Gastrocnemius medialis (tissue), 4 donors: ENCODE results near the gene HIBCH. TPM values are rescaled to one million over a fixed set of nuclear protein-coding genes. Genes with fewer than 3 reads are reported as not detected.
"Not testable (repeated sequence)": the region's sequence is repeated elsewhere in the genome, so short reads cannot be mapped to it uniquely, and the experiment has no call there.

Source experiments
- ATAC-seq, 2 donors: fragments of 150-250 bp; one replicate each; pipeline ENCODE4 v1.9.1; 2016
- DNase-seq, 2 donors: peaks; one replicate each; pipeline ENCODE4 v3.0.0-alpha.2; 2019
- H3K27ac ChIP-seq, 4 donors: fragments of 200-600 bp; sonication (generic); 1 replicate in 1 of 4; 2 replicates in 3 of 4; pipeline ENCODE4 v1.5.1; 2016 to 2018; ENCODE audit warnings: mild to moderate bottlenecking in 2 of 4, moderate library complexity in 1 of 4
- H3K27me3 ChIP-seq, 3 donors: fragments of 200-600 bp; sonication (generic) in 2 of 3; 1 replicate in 1 of 3; 2 replicates in 2 of 3; pipeline versions ENCODE4 v1.5.1 to v1.6.0; 2016 to 2019; ENCODE audit warnings: mild to moderate bottlenecking in 1 of 3, moderate library complexity in 1 of 3
- H3K36me3 ChIP-seq, 2 donors: fragments of 200-600 bp; sonication (generic) in 1 of 2; one replicate each; pipeline ENCODE4 v1.5.1; 2017 to 2018
- H3K4me1 ChIP-seq, 2 donors: fragments of 200-600 bp; sonication (generic) in 1 of 2; one replicate each; pipeline ENCODE4 v1.5.1; 2016 to 2017; ENCODE audit warnings: mild to moderate bottlenecking in 2 of 2
- H3K4me3 ChIP-seq, 4 donors: fragments of 200-600 bp; sonication (generic) in 3 of 4; 1 replicate in 1 of 4; 2 replicates in 3 of 4; pipeline ENCODE4 v1.5.1; 2016 to 2019; ENCODE audit warnings: mild to moderate bottlenecking in 2 of 4
- H3K9me3 ChIP-seq, 3 donors: fragments of 200-600 bp; sonication (generic) in 2 of 3; 1 replicate in 1 of 3; 2 replicates in 2 of 3; pipeline ENCODE4 v1.5.1; 2016 to 2019
- CTCF ChIP-seq, 5 experiments: fragments of 450-650 bp in 3 of 5; fragments of 200-600 bp in 2 of 5; sonication (generic) in 2 of 5; IDR thresholded peaks in 4 of 5; conservative IDR thresholded peaks in 1 of 5; 1 replicate in 4 of 5; 2 replicates in 1 of 5; pipeline ENCODE4 v1.5.1; 2016 to 2019; ENCODE audit warnings: antibody characterized with exemption in 5 of 5, mild to moderate bottlenecking in 3 of 5, moderate library complexity in 3 of 5
- POLR2A ChIP-seq, 2 donors: fragments of 450-650 bp; IDR thresholded peaks; one replicate each; pipeline ENCODE4 v1.6.1; 2017; ENCODE audit warnings: antibody characterized with exemption in 2 of 2, mild to moderate bottlenecking in 2 of 2, moderate library complexity in 2 of 2
- in situ Hi-C, 4 donors: fragments of 200-750 bp; cut with MboI; loops; one replicate each; pipeline versions ENCODE4 v1.15.0 to v1.8.0; 2017; ENCODE audit warnings: low sequenced_read_pairs in 4 of 4
- intact Hi-C: fragments of 100-400 bp; cut with DNase I; formaldehyde crosslinking; loops from one replicate; pipeline ENCODE4 v1.15.1; 2023; ENCODE audit warnings: low total_unique reads
- total RNA-seq, 4 donors: library from RNA; depleted of rRNA; stranded (reverse); fragments of >200 nt; gene quantifications; one replicate each; pipeline versions ENCODE4 v1.1.0 to v1.2.3, GENCODE V29; 2016

HIBCH gene
- total RNA-seq, 4 donors from 2014 or later = 3.7 to 20.1 (median 10.6) TPM

GRCh38 chr2:190318931-190319554 lies 583 bp downstream of the HIBCH start:
- ATAC-seq (peak; percentile 29 to 32), DNase-seq (no peak)
- in situ Hi-C loops (no loop called here), intact Hi-C loops (loop anchor here (2.0 to 10.0 kb wide), 5 partner anchors 24 to 534 kb away; partner anchors contain the start of genes INPP1, ORMDL1 and PMS1)
- H3K27me3 ChIP-seq = no peaks in the 10 kb centered on the region
- H3K4me3 ChIP-seq = peak overlapping the region; percentile 62 to 81 (median 70)
- no peaks in the 10 kb centered on the region for H3K36me3 ChIP-seq
- no peak for TF ChIP-seq POLR2A (IDR thresholded peaks at IDR 0.05)
- TF ChIP-seq CTCF (IDR thresholded peaks at IDR 0.05 in 4 of 5, conservative IDR thresholded peaks at IDR 0.05 in 1 of 5) = no peak
- H3K4me1 ChIP-seq = peaks cover 14 to 19% of the 10 kb centered on the region in 2 donors
- peak overlapping the region; percentile 83 to 91 (median 89) for H3K27ac ChIP-seq
- no peaks in the 10 kb centered on the region for H3K9me3 ChIP-seq

GRCh38 chr2:190318514-190318913 lies 1.1 kb downstream of the HIBCH start:
- Histone ChIP-seq H3K36me3 (no peaks in the 10 kb centered on the region), H3K4me3 (peak overlapping the region; percentile 62 to 81 (median 70)), H3K9me3 (no peaks in the 10 kb centered on the region), H3K27ac (peak overlapping the region; percentile 83 to 91 (median 89)), H3K27me3 (no peaks in the 10 kb centered on the region), H3K4me1 (peaks cover 14 to 19% of the 10 kb centered on the region in 2 donors)
- DNase-seq (no peak), ATAC-seq (no peak)
- in situ Hi-C loops (no loop called here), intact Hi-C loops (loop anchor here (2.0 to 10.0 kb wide), 5 partner anchors 24 to 534 kb away; partner anchors contain the start of genes INPP1, ORMDL1 and PMS1)
- TF ChIP-seq POLR2A (IDR thresholded peaks at IDR 0.05) (no peak), CTCF (IDR thresholded peaks at IDR 0.05 in 4 of 5, conservative IDR thresholded peaks at IDR 0.05 in 1 of 5) (no peak)

- ATAC-seq (no peak), DNase-seq (no peak)
- peaks cover 18 to 30% of the 10 kb centered on the region in 2 donors for H3K4me1 ChIP-seq
- TF ChIP-seq CTCF (IDR thresholded peaks at IDR 0.05 in 4 of 5, conservative IDR thresholded peaks at IDR 0.05 in 1 of 5) (no peak), POLR2A (IDR thresholded peaks at IDR 0.05) (no peak)
- no peak overlapping the region for H3K4me3 ChIP-seq
- H3K36me3 ChIP-seq = peaks cover 0 to 7% of the 10 kb centered on the region in 2 donors
- intact Hi-C loops = loop anchor here (5.0 to 10.0 kb wide), 3 partner anchors 133 to 530 kb away; partner anchors contain the start of genes ORMDL1 and PMS1
- in situ Hi-C loops = no loop called here
- no peaks in the 10 kb centered on the region for H3K9me3 ChIP-seq
- H3K27me3 ChIP-seq = no peaks in the 10 kb centered on the region
- no peak overlapping the region for H3K27ac ChIP-seq
Measured at GRCh38 chr2:190315273-190315672, 4.4 kb downstream of the HIBCH start.

GRCh38 chr2:190313880-190314279 lies 5.7 kb downstream of the HIBCH start:
- ATAC-seq (no peak), DNase-seq (no peak)
- Histone ChIP-seq H3K27me3 (no peaks in the 10 kb centered on the region), H3K27ac (no peak overlapping the region), H3K9me3 (no peaks in the 10 kb centered on the region), H3K36me3 (peaks cover 0 to 7% of the 10 kb centered on the region in 2 donors), H3K4me3 (no peak overlapping the region), H3K4me1 (peaks cover 15 to 24% of the 10 kb centered on the region in 2 donors)
- intact Hi-C loops = loop anchor here (10.0 kb wide), 1 partner anchor 529 kb away; the partner anchor contains the start of genes ORMDL1 and PMS1
- TF ChIP-seq POLR2A (IDR thresholded peaks at IDR 0.05) = no peak
- in situ Hi-C loops = no loop called here

GRCh38 chr2:190312635-190313025 lies 7.0 kb downstream of the HIBCH start:
- H3K4me3 ChIP-seq, H3K36me3 ChIP-seq, H3K9me3 ChIP-seq, DNase-seq, H3K27ac ChIP-seq, in situ Hi-C loops, ATAC-seq, H3K27me3 ChIP-seq: not testable (repeated sequence)
- intact Hi-C loops = loop anchor here (10.0 kb wide), 1 partner anchor 528 kb away; the partner anchor contains the start of genes ORMDL1 and PMS1
- peaks cover 4 to 17% of the 10 kb centered on the region in 2 donors for H3K4me1 ChIP-seq
